Esophagus squamous epithelium (tissue), 5 donors: ENCODE measurements around the gene MAP7D2. TPM values are rescaled to one million over a fixed set of nuclear protein-coding genes. Genes with fewer than 3 reads are reported as not detected.

Experiments
- DNase-seq: peaks from one replicate; lab custom pipeline; 2025; lab: John Stamatoyannopoulos, UW
- H3K27ac ChIP-seq, 4 donors: fragments of 200-600 bp; sonication (generic); one replicate each; pipeline ENCODE4 v1.5.1; 2016 to 2019; ENCODE audit warnings: mild to moderate bottlenecking in 1 of 4
- H3K27me3 ChIP-seq, 4 donors: fragments of 200-600 bp; sonication (generic); 1 replicate in 3 of 4; 2 replicates in 1 of 4; pipeline versions ENCODE4 v1.5.1 to v1.6.0; 2017 to 2021; ENCODE audit warnings: antibody characterized with exemption in 1 of 4
- H3K36me3 ChIP-seq, 3 donors: fragments of 200-600 bp; sonication (generic); one replicate each; pipeline ENCODE4 v1.5.1; 2016 to 2019
- H3K4me1 ChIP-seq, 3 donors: fragments of 200-600 bp; sonication (generic); one replicate each; pipeline ENCODE4 v1.5.1; 2017 to 2019
- H3K4me3 ChIP-seq, 4 donors: fragments of 200-600 bp; sonication (generic); 1 replicate in 3 of 4; 2 replicates in 1 of 4; pipeline ENCODE4 v1.5.1; 2016 to 2019; ENCODE audit warnings: mild to moderate bottlenecking in 2 of 4, moderate library complexity in 1 of 4
- H3K9me3 ChIP-seq, 3 donors: fragments of 200-600 bp; sonication (generic); one replicate each; pipeline ENCODE4 v1.5.1; 2016 to 2019
- POLR2A ChIP-seq, 4 donors: fragments of 450-650 bp; IDR thresholded peaks; one replicate each; pipeline ENCODE4 v1.6.1; 2017; ENCODE audit warnings: antibody characterized with exemption in 4 of 4, mild to moderate bottlenecking in 4 of 4, moderate library complexity in 3 of 4
- WGBS, 2 donors: methylation state at CpG; one replicate each; pipeline ENCODE4 v1.1.5; 2018; 5-methylcytosine and 5-hydroxymethylcytosine counted together
- intact Hi-C: fragments of 100-400 bp; cut with DNase I; formaldehyde crosslinking; loops from one replicate; pipeline ENCODE4 v1.15.0; 2022
- total RNA-seq, 4 donors: library from RNA; depleted of rRNA; stranded (reverse); fragments of >200 nt; gene quantifications; one replicate each; pipeline ENCODE4 v1.1.0, GENCODE V29; 2016
- TF ChIP-seq, protein P1 (sequence below), 6 experiments: fragments of 450-650 bp in 4 of 6; fragments of 200-600 bp in 2 of 6; sonication (generic) in 2 of 6; IDR thresholded peaks; one replicate each; pipeline ENCODE4 v1.5.1; 2016 to 2019; ENCODE audit warnings: antibody characterized with exemption in 6 of 6, mild to moderate bottlenecking in 4 of 6, moderate library complexity in 4 of 6
- donor health status: DM: yes; HTN: yes; CAD: no.

The MAP7D2 gene
- total RNA-seq, 4 donors from 2014 or later = 0.09 to 0.75 (median 0.38) TPM; not detected in 1

DNA sequence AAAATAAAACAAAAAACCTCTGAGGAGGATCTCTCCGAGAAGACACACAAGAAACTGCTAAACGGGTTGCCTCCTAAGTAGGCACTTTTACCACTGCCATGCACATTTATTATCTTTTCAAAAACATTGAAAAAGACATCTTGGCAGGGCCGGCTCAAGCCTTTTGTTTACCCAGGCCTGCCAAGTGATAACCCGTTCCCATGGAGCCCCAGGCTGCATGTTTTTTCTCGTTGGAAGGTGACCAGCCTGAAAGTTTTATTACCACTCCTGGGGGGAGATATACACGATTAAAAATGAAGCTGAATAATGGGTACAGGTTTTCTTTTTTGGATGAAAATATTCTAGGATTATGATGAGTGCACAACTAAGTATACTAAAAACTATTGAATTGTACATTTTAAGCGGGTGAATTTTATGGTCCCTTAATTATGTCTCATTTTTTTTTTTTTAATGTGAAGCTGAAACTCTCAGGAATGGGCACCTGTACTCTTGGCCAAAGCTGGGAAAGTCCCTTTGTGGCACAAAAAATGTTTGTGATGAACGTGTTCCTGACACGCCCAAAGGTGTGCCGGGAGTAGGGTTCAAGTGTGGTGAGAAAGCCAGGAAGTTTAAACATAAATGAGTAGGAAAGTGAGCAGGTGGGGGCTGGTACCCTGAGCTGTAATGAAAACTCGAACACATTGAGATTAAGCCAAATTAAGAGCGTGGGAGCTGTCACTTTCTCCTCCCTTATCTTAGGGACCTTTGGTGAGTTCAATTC is 1.5 kb upstream of the MAP7D2 start:
- intact Hi-C loops = no loop called here
- Histone ChIP-seq H3K27ac (no peak overlapping the region), H3K9me3 (no peaks in the 10 kb centered on the region), H3K4me3 (no peak overlapping the region), H3K27me3 (peaks cover 0 to 28% (median 6%) of the 10 kb centered on the region in 4 donors), H3K4me1 (peaks cover 0 to 22% (median 5%) of the 10 kb centered on the region in 3 donors), H3K36me3 (no peaks in the 10 kb centered on the region)
- WGBS, 2 donors = 35 to 43% methylated on average over 6 to 12 of the region's 12 CpGs
- no peak for DNase-seq
- TF ChIP-seq, protein P1, sequence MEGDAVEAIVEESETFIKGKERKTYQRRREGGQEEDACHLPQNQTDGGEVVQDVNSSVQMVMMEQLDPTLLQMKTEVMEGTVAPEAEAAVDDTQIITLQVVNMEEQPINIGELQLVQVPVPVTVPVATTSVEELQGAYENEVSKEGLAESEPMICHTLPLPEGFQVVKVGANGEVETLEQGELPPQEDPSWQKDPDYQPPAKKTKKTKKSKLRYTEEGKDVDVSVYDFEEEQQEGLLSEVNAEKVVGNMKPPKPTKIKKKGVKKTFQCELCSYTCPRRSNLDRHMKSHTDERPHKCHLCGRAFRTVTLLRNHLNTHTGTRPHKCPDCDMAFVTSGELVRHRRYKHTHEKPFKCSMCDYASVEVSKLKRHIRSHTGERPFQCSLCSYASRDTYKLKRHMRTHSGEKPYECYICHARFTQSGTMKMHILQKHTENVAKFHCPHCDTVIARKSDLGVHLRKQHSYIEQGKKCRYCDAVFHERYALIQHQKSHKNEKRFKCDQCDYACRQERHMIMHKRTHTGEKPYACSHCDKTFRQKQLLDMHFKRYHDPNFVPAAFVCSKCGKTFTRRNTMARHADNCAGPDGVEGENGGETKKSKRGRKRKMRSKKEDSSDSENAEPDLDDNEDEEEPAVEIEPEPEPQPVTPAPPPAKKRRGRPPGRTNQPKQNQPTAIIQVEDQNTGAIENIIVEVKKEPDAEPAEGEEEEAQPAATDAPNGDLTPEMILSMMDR (IDR thresholded peaks at IDR 0.05) = no peak
- TF ChIP-seq POLR2A (IDR thresholded peaks at IDR 0.05) = no peak

DNA sequence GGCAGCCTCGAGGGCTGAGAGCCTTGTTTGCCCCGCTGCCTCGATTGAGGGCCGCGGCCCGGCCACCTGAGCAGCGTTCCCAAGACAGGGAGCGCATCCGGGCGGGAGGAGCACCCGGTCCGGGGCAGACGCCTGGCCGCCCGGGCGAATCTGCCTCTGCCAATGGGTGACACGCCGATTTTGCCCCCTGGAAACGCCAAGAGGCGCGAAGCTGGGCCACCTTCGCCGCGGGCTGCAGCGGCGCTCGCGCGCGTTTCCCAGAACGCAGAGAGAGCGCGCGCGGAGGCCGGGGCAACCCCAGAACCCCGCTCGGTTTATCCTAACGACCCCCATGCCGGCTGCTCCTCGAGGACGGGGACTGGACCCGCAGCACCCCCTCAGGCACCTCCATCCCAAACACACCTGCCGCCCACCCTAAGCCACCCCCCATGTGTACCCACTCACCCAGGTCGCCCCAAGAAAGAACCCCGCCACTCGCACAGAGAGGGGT is 575 bp downstream of the MAP7D2 start:
- peaks cover 0 to 28% (median 6%) of the 10 kb centered on the region in 4 donors for H3K27me3 ChIP-seq
- WGBS, 2 donors = 0 to 17% methylated on average over 1 of the region's 47 CpGs
- no peaks in the 10 kb centered on the region for H3K36me3 ChIP-seq
- TF ChIP-seq POLR2A (IDR thresholded peaks at IDR 0.05) = no peak
- TF ChIP-seq, protein P1 (IDR thresholded peaks at IDR 0.05) = no peak
- peaks cover 0 to 22% (median 5%) of the 10 kb centered on the region in 3 donors for H3K4me1 ChIP-seq
- intact Hi-C loops = no loop called here
- peak overlapping the region in 3 of 4 donors; percentile 19 to 54 (median 36) for H3K4me3 ChIP-seq
- no peak for DNase-seq
- H3K27ac ChIP-seq = no peak overlapping the region
- H3K9me3 ChIP-seq = no peaks in the 10 kb centered on the region

DNA sequence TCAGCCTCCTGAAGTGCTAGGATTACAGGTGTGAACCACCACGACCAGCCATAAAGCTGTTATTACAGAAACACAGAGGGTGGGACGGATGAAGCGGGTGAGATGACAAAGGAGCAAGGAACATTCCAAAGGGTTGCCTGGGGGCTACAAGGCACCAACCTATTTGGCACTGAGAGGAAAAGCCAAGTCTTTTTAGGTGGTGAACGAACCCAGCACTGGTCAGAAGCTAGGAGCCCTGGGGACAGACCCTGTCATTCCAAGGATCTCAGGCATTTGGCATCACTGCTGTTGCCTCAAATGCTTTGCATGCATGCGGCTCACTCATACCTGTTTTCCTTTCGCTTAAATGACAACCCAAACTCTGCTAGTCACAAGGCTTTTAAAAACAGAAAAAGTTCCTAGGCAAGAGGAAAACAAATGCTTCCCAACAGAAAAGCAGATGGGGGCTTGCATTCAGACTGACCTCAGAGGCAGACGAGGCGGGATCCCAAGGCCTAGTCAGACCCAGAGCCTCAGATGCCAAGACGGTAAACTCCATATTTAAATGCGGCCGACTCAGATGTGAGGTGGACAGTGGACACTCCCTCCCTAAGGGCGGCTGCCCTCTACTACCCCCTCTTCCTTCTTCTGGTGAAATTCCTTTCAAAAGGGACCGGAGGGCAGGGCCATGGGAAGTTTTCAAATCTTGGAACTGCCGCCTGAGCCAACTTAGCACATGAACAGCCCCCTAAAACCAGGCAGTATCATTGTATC is 4.5 kb downstream of the MAP7D2 start:
- 84 to 100% methylated on average over 3 to 10 of the region's 14 CpGs for WGBS, 2 donors
- no peak overlapping the region for H3K4me3 ChIP-seq
- intact Hi-C loops = no loop called here
- no peaks in the 10 kb centered on the region for H3K9me3 ChIP-seq
- TF ChIP-seq, protein P1 (IDR thresholded peaks at IDR 0.05) = no peak
- TF ChIP-seq POLR2A (IDR thresholded peaks at IDR 0.05) = no peak
- H3K27me3 ChIP-seq = peaks cover 0 to 20% (median 6%) of the 10 kb centered on the region in 4 donors
- no peak for DNase-seq
- H3K27ac ChIP-seq = no peak overlapping the region
- no peaks in the 10 kb centered on the region for H3K36me3 ChIP-seq
- peaks cover 0 to 13% (median 5%) of the 10 kb centered on the region in 3 donors for H3K4me1 ChIP-seq

DNA sequence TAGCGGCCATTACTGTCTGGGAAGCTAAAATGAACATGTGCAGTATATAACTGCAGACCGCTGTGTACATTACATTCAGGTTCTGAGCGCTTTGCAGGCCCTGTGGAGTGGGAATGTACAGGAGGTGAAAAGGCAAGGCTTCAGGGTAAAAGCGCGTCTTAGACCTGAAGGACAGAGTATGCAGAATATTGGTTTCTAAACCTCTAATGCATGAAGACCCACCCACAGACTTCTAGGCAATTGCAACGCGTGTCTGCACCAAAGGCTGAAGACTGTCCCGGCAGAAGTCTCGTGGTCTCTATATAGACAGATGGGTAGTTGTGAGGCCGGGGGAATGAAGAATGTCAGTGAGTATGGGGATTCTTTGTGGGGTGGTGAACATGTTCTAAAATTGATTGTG is 5.4 kb downstream of the MAP7D2 start:
- Histone ChIP-seq H3K27me3 (peaks cover 0 to 11% (median 5%) of the 10 kb centered on the region in 4 donors), H3K9me3 (no peaks in the 10 kb centered on the region), H3K4me3 (no peak overlapping the region), H3K36me3 (no peaks in the 10 kb centered on the region), H3K4me1 (peaks cover 0 to 5% (median 3%) of the 10 kb centered on the region in 3 donors), H3K27ac (no peak overlapping the region)
- TF ChIP-seq POLR2A (IDR thresholded peaks at IDR 0.05) = no peak
- TF ChIP-seq, protein P1 (IDR thresholded peaks at IDR 0.05) = no peak
- 93 to 95% methylated on average over 7 to 10 of the region's 10 CpGs for WGBS, 2 donors
- DNase-seq = no peak
- intact Hi-C loops = no loop called here
